Left renal pelvis (tissue), 4 donors: ENCODE data around the gene UNC5A. TPM values are rescaled to one million over a fixed set of nuclear protein-coding genes. Genes with fewer than 3 reads are reported as not detected.

Source experiments
- DNase-seq, 4 donors: peaks; one replicate each; pipeline ENCODE4 v3.0.0-alpha.2; 2013; ENCODE audit warnings: low read depth in 4 of 4, low spot score in 3 of 4
- polyA plus RNA-seq, 4 donors: library from polyadenylated mRNA; unstranded; fragments of 120-200 nt; gene quantifications; one replicate each; pipeline ENCODE4 v1.2.1, GENCODE V29; 2013; ENCODE audit not compliant: insufficient read length in 4 of 4

The UNC5A gene
- polyA plus RNA-seq, 4 donors: 0.10 to 0.23 (median 0.11) TPM

- no peak for DNase-seq
Observed at GRCh38 chr5:176818391-176819098, 8.2 kb downstream of the UNC5A start.

GRCh38 chr5:176819476-176819875 is 9.1 kb downstream of the UNC5A start:
- no peak for DNase-seq

- no peak for DNase-seq
Observed at GRCh38 chr5:176820937-176821336, 10.6 kb downstream of the UNC5A start.

- DNase-seq: no peak
Observed at GRCh38 chr5:176821441-176821840, 11.1 kb downstream of the UNC5A start.

DNA sequence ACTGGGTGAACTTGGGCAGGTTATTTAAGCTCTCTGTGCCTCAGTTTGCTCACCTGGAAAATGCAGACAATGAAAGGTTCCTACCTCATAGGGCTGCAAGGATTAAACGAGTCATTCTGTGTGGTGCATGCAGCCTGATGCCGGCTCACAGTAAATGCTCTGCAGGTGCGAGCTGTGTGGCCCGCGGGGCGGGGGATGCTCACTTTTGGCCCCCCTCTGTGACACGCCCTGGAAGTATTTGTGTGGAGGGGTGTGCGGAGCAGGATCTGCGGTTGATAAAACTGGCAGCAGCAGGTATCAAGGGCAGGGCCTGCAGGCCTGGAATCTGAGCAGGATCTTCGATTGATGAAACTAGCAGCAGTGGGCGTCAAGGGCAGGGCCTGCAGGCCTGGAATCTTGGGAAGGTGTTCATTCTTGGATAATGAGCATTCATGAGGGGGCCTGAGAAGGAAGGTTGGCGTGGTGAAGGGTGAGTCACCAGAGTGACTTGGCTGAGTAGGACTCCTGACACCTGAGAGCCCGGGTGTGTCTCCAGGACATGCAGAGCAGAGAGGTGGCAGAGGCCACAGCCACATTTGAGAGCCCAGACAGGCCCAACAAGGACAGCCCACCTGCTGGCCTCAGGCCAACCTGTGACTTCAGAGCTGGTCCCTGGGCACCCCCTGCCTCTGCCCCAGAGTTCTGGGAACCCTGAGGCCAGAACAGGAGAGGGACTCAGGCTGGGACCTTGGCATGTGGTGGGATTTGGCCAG is 11.9 kb downstream of the UNC5A start:
- DNase-seq: no peak

GRCh38 chr5:176822793-176823481 is 12.6 kb downstream of the UNC5A start:
- no peak for DNase-seq

DNA sequence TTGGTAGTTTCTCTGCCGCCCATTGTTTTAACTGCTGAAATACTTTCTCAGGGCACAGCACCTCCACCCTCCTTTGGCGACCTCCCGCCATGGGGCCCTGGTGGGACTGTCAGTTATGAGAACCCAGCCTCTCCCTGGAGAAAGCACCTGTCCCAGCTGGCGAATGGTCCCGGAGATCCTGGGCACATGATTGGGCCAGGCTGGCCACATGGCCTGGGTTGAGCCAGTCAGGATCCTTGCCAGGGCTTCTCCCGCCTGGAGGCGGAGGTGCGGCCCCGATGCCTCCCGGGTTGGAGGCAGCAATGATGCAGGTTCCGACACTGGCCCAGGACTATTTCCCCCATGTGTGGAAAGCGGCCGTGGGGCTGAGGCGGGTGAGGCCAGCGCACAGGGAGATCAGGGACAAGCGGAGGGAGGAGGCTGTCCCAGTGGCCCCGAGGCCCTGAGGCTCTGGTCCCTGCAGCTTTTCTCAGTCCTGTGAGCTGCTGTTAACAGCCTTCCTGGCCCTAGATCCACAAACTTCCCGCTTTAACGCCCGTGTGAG is 13.6 kb downstream of the UNC5A start:
- DNase-seq: no peak

DNA sequence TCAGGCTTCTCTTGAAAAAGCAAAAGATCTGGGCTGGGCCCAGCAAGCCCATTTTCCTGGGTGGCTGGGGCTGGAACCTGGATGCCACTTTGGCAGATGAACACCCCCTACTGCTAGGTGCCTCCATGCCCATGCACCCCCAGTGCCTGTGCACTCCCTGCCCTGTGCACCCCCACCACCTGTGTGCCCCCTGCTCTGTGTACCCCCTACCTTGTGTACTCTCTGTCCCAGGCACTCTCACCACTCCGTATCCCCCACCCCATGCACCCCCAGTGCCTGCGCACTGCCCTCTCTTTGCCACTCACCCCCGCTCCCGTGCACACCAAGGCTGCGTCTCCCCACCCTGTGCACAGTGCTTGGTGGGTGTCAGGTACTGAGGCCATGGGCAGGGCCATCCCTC is 14.2 kb downstream of the UNC5A start:
- no peak for DNase-seq

DNA sequence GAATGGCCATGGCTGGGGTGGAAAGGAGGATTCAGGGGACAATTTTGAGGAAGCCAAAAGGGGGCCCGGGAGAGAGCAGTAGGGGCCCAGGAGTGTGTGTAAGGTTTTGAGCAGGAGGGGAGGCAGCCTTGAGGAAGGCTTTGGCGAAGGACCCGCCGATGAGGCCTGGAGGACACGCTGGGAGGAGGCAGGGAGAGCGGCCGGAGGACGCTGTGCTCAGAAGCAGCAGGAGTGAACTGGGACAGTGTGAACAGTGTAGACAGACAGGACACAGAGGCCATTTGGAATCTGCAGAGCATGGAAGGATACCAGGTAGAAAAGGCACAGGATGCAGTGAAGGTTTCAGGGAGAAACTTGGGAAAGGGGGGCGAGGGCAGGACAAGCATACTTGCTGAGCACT is 14.9 kb downstream of the UNC5A start:
- DNase-seq: no peak

GRCh38 chr5:176825957-176826356 is 15.6 kb downstream of the UNC5A start:
- DNase-seq: no peak

DNA sequence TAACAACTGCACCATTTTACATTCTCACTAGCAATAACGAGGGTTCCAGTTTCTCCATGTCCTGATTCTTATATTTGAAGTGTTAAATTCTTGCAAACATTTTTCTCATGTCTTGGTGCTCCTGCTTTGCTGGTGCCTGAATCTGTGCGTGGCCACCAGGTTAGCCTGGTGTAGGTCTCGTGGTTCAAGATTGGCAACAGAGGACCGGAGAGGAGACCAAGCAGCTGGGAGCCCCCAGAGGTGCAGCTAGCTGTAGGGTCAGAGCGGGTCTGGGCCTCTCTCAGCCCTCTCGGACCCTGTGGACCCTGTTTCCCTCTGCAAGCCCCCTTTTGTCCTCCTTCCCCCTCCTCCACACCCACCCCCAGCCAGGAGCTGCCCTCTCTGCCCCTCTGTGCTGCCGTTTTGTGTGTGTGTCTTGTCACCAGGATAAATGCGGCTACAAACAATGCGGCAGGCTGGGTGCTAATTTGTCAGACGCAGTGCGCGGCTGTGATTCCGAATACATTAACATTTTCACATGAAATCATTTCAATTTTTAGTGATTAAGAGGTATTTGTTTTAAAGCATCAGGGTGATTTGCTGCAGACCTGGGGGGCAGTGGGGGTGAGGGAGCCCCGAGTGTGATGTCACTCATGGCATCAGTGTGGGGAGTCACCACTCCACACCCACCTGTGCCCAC is 17.5 kb downstream of the UNC5A start:
- DNase-seq: no peak

DNA sequence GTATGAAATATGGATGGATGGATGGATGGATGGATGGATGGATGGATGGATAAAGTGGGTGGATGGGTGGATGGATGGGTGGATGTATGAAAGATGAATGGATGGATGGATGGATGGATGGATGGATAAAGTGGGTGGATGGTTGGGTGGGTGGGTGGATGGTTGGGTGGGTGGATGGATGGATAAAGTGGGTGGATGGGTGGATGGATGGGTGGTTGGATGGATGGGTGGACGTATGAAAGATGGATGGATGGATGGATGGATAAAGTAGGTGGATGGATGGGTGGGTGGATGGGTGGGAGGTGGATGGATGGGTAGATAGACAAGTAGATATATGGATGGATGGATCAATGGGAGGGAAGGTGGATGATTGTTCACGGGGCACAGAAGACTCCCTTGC is 19.0 kb downstream of the UNC5A start:
- DNase-seq: no peak

- DNase-seq: no peak
Observed at GRCh38 chr5:176830422-176830994, 20.1 kb downstream of the UNC5A start.

DNA sequence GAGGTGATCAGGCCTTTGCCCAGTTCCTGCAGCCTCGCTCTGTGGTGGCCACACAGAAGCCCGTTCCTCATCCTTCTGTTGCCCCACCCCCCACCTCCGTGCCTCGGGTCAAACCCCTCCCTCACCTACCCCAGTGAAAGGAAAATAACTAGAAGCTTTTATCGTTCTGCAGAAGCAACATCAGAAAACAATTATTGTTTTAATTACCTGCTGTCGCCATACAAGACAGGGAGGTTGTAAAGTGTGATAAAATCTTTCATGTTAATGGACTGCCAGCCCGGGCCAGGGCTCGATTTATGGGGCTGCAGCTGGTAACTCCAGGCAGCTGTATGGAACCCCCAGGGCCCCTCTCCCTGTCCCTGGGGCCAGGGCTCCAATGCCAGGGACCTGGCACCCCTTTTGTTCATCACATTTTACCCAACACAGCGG is 20.6 kb downstream of the UNC5A start:
- no peak for DNase-seq

DNA sequence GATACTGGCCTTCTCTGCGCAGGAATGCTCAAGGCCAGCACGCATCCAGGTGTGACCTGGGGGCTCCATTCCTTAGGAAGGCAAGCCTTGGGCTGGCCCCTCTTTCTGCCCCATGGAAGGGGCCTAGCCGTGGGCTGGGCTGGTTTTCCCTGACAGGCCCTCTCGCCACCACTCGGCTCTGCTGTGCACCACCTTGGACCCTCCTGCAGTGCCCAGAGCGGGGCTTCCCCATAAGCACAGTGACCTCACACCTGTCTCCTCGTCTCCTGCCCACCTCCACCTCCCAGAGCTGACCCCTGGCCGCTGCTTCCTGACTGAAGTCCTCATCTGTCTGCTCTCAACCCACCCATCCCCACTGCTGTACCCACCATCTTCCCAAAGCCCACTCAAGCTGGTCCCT is 21.1 kb downstream of the UNC5A start:
- no peak for DNase-seq

- DNase-seq: no peak
Observed at GRCh38 chr5:176832162-176832561, 21.8 kb downstream of the UNC5A start.

GRCh38 chr5:176833286-176833685 is 22.9 kb downstream of the UNC5A start:
- DNase-seq: no peak

GRCh38 chr5:176835918-176836317 is 25.6 kb downstream of the UNC5A start:
- no peak for DNase-seq

DNA sequence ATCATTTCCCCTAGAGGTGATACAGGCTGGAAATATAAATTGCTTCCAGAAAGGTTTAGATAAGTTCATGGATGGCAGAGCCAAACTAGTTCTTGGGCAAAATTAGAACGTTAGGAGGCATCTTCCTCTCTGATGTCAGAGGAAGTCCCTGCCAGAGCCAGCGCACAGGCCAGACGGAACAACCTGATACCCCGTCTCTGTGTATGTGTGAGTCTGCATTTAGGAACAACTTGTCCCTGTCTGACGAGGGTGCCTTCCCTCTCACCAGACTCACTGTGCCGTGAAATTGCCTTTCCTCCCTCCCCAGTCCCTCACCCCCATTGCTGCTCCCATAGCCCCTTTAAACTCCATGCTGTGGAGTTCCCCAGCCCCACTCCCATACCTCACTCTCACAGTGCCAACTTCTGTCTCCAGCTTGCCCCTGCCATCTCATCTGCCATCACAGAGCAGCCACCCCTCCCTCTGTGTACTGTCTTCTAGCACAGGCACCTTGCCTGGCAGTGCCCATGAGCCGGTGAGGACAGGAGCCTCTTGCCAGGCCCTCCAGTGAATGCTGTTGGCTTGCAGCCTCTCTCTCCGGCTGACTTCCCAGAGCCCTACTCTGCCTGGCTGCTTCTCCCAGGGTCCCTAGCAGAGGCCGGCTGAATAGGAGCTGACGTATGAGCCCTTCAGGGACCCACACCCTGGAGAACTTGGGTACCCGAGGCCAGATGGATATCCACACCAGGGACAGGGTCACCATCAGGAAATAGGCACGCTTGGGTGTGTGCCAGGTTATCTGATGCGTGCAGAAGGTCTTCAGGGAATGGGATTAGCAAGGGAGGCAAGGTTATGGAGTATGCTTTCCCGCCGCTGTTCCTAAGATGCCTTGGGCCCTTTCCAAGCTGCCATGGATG is 26.7 kb downstream of the UNC5A start:
- DNase-seq: no peak
